H9 (cell line): ENCODE results near the gene STRIP1. TPM values are rescaled to one million over a fixed set of nuclear protein-coding genes. Genes with fewer than 3 reads are reported as not detected.

Source experiments
- DNase-seq: peaks from one replicate; pipeline ENCODE4 v3.0.0-alpha.2; 2017
- H2AFZ ChIP-seq: one replicate; pipeline ENCODE4 v1.6.1; 2013; ENCODE audit warnings: mild to moderate bottlenecking, low read length, control low read depth, moderate library complexity
- H2AK5ac ChIP-seq: 2 replicates; pipeline ENCODE4 v1.6.1; 2013; ENCODE audit warnings: low read length, control low read depth, mixed read lengths; ENCODE audit not compliant: insufficient read length
- H2BK120ac ChIP-seq: one replicate; pipeline ENCODE4 v1.6.1; 2013; ENCODE audit warnings: low read depth, mild to moderate bottlenecking, low read length, control low read depth, inconsistent platforms; ENCODE audit not compliant: poor library complexity, severe bottlenecking
- H2BK12ac ChIP-seq: 2 replicates; pipeline ENCODE4 v1.6.1; 2013; ENCODE audit warnings: low read length, control low read depth, mixed read lengths, low read depth; ENCODE audit not compliant: insufficient read length
- H2BK15ac ChIP-seq: 2 replicates; pipeline ENCODE4 v1.6.1; 2013; ENCODE audit warnings: low read depth, low read length, control low read depth
- H2BK20ac ChIP-seq: one replicate; pipeline ENCODE4 v1.6.1; 2013; ENCODE audit warnings: low read depth, mild to moderate bottlenecking, low read length, control low read depth, inconsistent platforms; ENCODE audit not compliant: poor library complexity, severe bottlenecking
- H2BK5ac ChIP-seq: 2 replicates; pipeline ENCODE4 v1.6.1; 2013; ENCODE audit warnings: low read length, control low read depth, mixed read lengths; ENCODE audit not compliant: insufficient read length
- H3K14ac ChIP-seq: 2 replicates; pipeline ENCODE4 v1.6.1; 2013; ENCODE audit warnings: low read length, control low read depth; ENCODE audit not compliant: insufficient read depth
- H3K18ac ChIP-seq: 2 replicates; pipeline ENCODE4 v1.6.1; 2013; ENCODE audit warnings: low read depth, mild to moderate bottlenecking, mixed read lengths, low read length, control low read depth; ENCODE audit not compliant: insufficient read length
- H3K23ac ChIP-seq: 2 replicates; pipeline ENCODE4 v1.6.1; 2013; ENCODE audit warnings: low read length, control low read depth, mixed read lengths, low read depth; ENCODE audit not compliant: insufficient read length
- H3K23me2 ChIP-seq: 2 replicates; pipeline ENCODE4 v1.6.1; 2013; ENCODE audit warnings: low read depth, mild to moderate bottlenecking, mixed read lengths, low read length, control low read depth; ENCODE audit not compliant: insufficient read length, poor library complexity, severe bottlenecking
- H3K27ac ChIP-seq: 2 replicates; pipeline ENCODE4 v1.5.1; 2013; ENCODE audit warnings: low read length, control low read depth, mixed read lengths, low read depth; ENCODE audit not compliant: insufficient read length
- H3K27me3 ChIP-seq: 2 replicates; pipeline ENCODE4 v1.6.1; 2013; ENCODE audit warnings: low read length, control low read depth, inconsistent platforms; ENCODE audit not compliant: insufficient read depth
- H3K4ac ChIP-seq: 2 replicates; pipeline ENCODE4 v1.6.1; 2013; ENCODE audit warnings: low read depth, mild to moderate bottlenecking, control low read depth, inconsistent platforms, low read length, moderate library complexity
- H3K4me1 ChIP-seq: 2 replicates; pipeline ENCODE4 v1.6.1; 2013; ENCODE audit warnings: low read length, control low read depth, inconsistent platforms; ENCODE audit not compliant: insufficient read depth
- H3K4me2 ChIP-seq: 2 replicates; pipeline ENCODE4 v1.6.1; 2013; ENCODE audit warnings: low read length, control low read depth, mixed read lengths; ENCODE audit not compliant: insufficient read length, insufficient read depth
- H3K56ac ChIP-seq: 2 replicates; pipeline ENCODE4 v1.6.1; 2013; ENCODE audit warnings: low read depth, mild to moderate bottlenecking, mixed read lengths, low read length, control low read depth; ENCODE audit not compliant: insufficient read length
- H3K79me1 ChIP-seq: 2 replicates; pipeline ENCODE4 v1.6.1; 2013; ENCODE audit warnings: low read depth, mild to moderate bottlenecking, moderate library complexity, low read length, control low read depth, inconsistent platforms; ENCODE audit not compliant: insufficient read depth, poor library complexity, severe bottlenecking
- H3K79me2 ChIP-seq: 2 replicates; pipeline ENCODE4 v1.6.1; 2013; ENCODE audit warnings: low read length, control low read depth, inconsistent platforms; ENCODE audit not compliant: insufficient read depth
- H3K9ac ChIP-seq: 2 replicates; pipeline ENCODE4 v1.6.1; 2013; ENCODE audit warnings: low read length, control low read depth, mixed read lengths; ENCODE audit not compliant: insufficient read length; ENCODE audit errors: extremely low read depth
- H3K9me3 ChIP-seq: one replicate; pipeline ENCODE4 v1.6.1; 2013; ENCODE audit warnings: low read depth, low read length, inconsistent platforms; ENCODE audit not compliant: control insufficient read depth
- H3T11ph ChIP-seq: one replicate; pipeline ENCODE4 v1.6.1; 2013; ENCODE audit warnings: mild to moderate bottlenecking, low read length, control low read depth, inconsistent platforms
- H4K20me1 ChIP-seq: one replicate; pipeline ENCODE4 v1.6.1; 2013; ENCODE audit not compliant: control insufficient read depth, insufficient read length, insufficient read depth
- H4K5ac ChIP-seq: 2 replicates; pipeline ENCODE4 v1.6.1; 2013; ENCODE audit warnings: low read depth, mild to moderate bottlenecking, mixed read lengths, low read length, control low read depth; ENCODE audit not compliant: insufficient read length
- H4K8ac ChIP-seq: replicated peaks from 2 replicates; pipeline ENCODE4 v1.6.1; 2013; ENCODE audit warnings: low read length, control low read depth, mixed read lengths, low read depth; ENCODE audit not compliant: insufficient read length
- H4K91ac ChIP-seq: 2 replicates; pipeline ENCODE4 v1.6.1; 2013; ENCODE audit warnings: low read depth, mild to moderate bottlenecking, moderate library complexity, mixed read lengths, low read length, control low read depth; ENCODE audit not compliant: insufficient read length
- H3K27ac Mint-ChIP-seq, 3 experiments: 2 replicates in 2 of 3; 3 replicates in 1 of 3; pipeline ENCODE4 v1.8.0; 2020 to 2021; ENCODE audit warnings: mixed read lengths in 3 of 3, mild to moderate bottlenecking in 1 of 3, moderate library complexity in 1 of 3
- H3K27me3 Mint-ChIP-seq: 2 replicates; pipeline ENCODE4 v1.8.0; 2021; ENCODE audit warnings: low read depth, mild to moderate bottlenecking, moderate library complexity, mixed read lengths
- H3K36me3 Mint-ChIP-seq, 3 experiments: 2 replicates in 2 of 3; 3 replicates in 1 of 3; pipeline ENCODE4 v1.8.0; 2020 to 2021; ENCODE audit warnings: low read depth in 3 of 3, mixed read lengths in 3 of 3; ENCODE audit not compliant: insufficient read depth in 1 of 3
- H3K4me1 Mint-ChIP-seq, 2 experiments: 2 replicates each; pipeline ENCODE4 v1.8.0; 2020; ENCODE audit warnings: mixed read lengths in 2 of 2
- H3K4me3 Mint-ChIP-seq, 2 experiments: 2 replicates in 1 of 2; 3 replicates in 1 of 2; pipeline ENCODE4 v1.8.0; 2020 to 2021; ENCODE audit warnings: mild to moderate bottlenecking in 2 of 2, mixed read lengths in 2 of 2, moderate library complexity in 1 of 2
- H3K9me3 Mint-ChIP-seq, 2 experiments: 2 replicates in 1 of 2; 3 replicates in 1 of 2; pipeline ENCODE4 v1.8.0; 2020; ENCODE audit warnings: mild to moderate bottlenecking in 2 of 2, mixed read lengths in 2 of 2, moderate library complexity in 1 of 2
- WGBS: extraction: QIAGEN DNeasy Blood & Tissue Kit; methylation state at CpG from one replicate; pipeline ENCODE4 v1.1.7; 2013; ENCODE audit warnings: missing lambda C conversion rate, low lambda C conversion rate, mixed read lengths; ENCODE audit not compliant: insufficient read length; ENCODE audit errors: extremely low coverage; 5-methylcytosine and 5-hydroxymethylcytosine counted together
- total RNA-seq: library from RNA; stranded (reverse); gene quantifications from 2 replicates; pipeline ENCODE4 v1.2.1, GENCODE V29; 2021
- TF ChIP-seq, protein P1 (sequence below): fragments of 200-600 bp; sonication (generic); conservative IDR thresholded peaks from 3 replicates; pipeline ENCODE4 v1.8.0; 2021; ENCODE audit warnings: antibody characterized with exemption, mild to moderate bottlenecking

Gene STRIP1
- total RNA-seq, 1 experiment from 2014 or later: 43.6 TPM

DNA sequence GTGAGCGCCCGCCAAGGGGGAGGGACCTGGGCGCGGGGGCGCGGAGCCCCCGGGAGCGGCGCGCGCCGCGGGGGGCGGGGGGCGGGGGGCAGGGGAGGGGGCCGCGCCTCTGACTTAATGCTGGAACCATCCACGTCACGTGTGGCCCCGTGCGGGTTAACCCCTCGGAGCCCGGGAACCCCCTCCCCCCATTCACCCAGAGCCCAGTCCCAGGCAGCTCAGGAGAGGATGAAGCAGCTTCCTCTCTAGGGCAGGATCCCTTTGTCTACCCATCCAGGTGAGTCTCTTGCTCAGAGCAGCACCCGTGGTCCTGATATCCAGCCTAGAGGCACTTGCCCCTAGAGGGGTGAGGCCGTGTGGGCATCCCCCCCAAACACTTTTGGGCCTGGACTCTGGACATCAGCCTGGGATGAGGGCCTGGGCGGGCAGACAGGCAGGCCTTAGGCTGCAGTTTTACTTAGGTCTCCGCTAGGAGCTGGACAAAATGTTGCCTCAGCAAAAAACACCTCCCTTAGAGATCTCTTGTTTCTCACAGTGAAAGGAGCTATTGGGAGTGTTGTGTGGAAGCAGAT is 36.3 kb downstream of the STRIP1 start, which contains the start of gene ALX3:
TSS of gene ALX3 (minus strand) at position 2 of the 572 bp plus-strand sequence. CDS start 60 bp downstream, outside the sequence.
- no peak within 1 kb of the TSS for H2AFZ ChIP-seq
- no peak within 1 kb of the TSS for H3K4ac ChIP-seq
- DNase-seq: peak; percentile 48
- H3K79me2 ChIP-seq: no peaks in the 10 kb centered on the region
- no peak within 1 kb of the TSS for H4K8ac ChIP-seq
- H2BK5ac ChIP-seq: no peak within 1 kb of the TSS
- H3K27me3 ChIP-seq: peaks cover 73% of the 10 kb centered on the region
- peaks cover 4% of the 10 kb centered on the region for H4K20me1 ChIP-seq
- no peaks in the 10 kb centered on the region; the same call in 1 of the 2 replicates for H3K4me1 ChIP-seq
- no peak within 1 kb of the TSS for H2BK15ac ChIP-seq
- H3K9me3 Mint-ChIP-seq: peaks cover 0 to 3% of the 10 kb centered on the region in 2 experiments; a peak in 2 of 5 replicates
- H3K27ac Mint-ChIP-seq: peak within 1 kb of the TSS in 1 of 3 experiments; percentile 35; a peak in 1 of 7 replicates
- H2BK12ac ChIP-seq: no peak within 1 kb of the TSS
- H3K23ac ChIP-seq: no peak within 1 kb of the TSS
- WGBS: no CpG with 5 or more reads among the region's 27 CpGs
- H2BK120ac ChIP-seq: no peak within 1 kb of the TSS
- H3K27ac ChIP-seq: no peak within 1 kb of the TSS
- H3K9me3 ChIP-seq: no peaks in the 10 kb centered on the region
- H4K5ac ChIP-seq: no peak within 1 kb of the TSS
- H3K9ac ChIP-seq: no peak within 1 kb of the TSS
- H3K4me3 Mint-ChIP-seq: peak within 1 kb of the TSS; percentile 52 to 80
- H3K18ac ChIP-seq: no peak within 1 kb of the TSS
- no peak within 1 kb of the TSS for H3T11ph ChIP-seq
- H3K4me1 Mint-ChIP-seq: peaks cover 10 to 18% of the 10 kb centered on the region in 2 experiments
- H3K23me2 ChIP-seq: peaks cover 7% of the 10 kb centered on the region
- no peak within 1 kb of the TSS for H2BK20ac ChIP-seq
- no peak within 1 kb of the TSS for H2AK5ac ChIP-seq
- no peaks in the 10 kb centered on the region for H3K79me1 ChIP-seq
- H3K4me2 ChIP-seq: peak within 1 kb of the TSS; percentile 57
- peak within 1 kb of the TSS; percentile 26; the same call in 1 of the 2 replicates for H3K14ac ChIP-seq
- H4K91ac ChIP-seq: no peak within 1 kb of the TSS
- no peak within 1 kb of the TSS for H3K56ac ChIP-seq
- TF ChIP-seq, protein P1, sequence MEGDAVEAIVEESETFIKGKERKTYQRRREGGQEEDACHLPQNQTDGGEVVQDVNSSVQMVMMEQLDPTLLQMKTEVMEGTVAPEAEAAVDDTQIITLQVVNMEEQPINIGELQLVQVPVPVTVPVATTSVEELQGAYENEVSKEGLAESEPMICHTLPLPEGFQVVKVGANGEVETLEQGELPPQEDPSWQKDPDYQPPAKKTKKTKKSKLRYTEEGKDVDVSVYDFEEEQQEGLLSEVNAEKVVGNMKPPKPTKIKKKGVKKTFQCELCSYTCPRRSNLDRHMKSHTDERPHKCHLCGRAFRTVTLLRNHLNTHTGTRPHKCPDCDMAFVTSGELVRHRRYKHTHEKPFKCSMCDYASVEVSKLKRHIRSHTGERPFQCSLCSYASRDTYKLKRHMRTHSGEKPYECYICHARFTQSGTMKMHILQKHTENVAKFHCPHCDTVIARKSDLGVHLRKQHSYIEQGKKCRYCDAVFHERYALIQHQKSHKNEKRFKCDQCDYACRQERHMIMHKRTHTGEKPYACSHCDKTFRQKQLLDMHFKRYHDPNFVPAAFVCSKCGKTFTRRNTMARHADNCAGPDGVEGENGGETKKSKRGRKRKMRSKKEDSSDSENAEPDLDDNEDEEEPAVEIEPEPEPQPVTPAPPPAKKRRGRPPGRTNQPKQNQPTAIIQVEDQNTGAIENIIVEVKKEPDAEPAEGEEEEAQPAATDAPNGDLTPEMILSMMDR: no peak
- H3K36me3 Mint-ChIP-seq: no peaks in the 10 kb centered on the region; a peak in 1 of 7 replicates
- H3K27me3 Mint-ChIP-seq: peaks cover 97% of the 10 kb centered on the region
